ENCODE data around the gene TECPR2.
A peak's percentile ranks its signal among the peaks of the same experiment; 100 is the strongest.

The TECPR2 gene

DNA sequence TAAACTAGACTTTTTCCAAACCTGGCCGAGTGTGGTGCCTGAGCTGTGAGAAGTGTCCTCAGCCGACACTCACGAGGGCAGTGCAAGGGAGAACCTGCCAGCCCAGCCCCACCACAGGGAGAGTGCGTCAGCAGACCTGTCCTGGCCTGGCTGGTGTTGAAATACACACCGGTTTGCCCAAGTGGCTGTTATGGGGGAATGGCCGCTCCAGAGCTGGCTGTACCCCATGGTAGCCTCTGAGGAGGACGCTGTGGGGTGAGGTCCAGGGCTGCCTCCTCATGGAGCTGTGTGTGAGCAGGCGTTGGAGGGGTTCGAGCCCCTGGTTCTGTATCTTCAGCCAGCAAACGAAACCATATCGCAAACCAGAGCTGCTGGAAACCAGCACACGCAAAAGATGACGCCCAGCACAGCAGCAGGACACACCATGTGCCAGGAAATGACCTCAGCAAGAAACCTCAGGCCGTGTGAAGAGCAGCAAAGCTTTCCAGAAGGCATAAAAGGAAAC is 137.5 kb downstream of the TECPR2 start:
- DNase-seq (ENCODE audit: low read depth): peak; percentile 60
- TF ChIP-seq POLR2A (IDR thresholded peaks at IDR 0.05; ENCODE audit: extremely low read depth, insufficient read length) (no peak), MAX (IDR thresholded peaks at IDR 0.05; ENCODE audit: low read depth, low read length) (peak; percentile 62; the same call in 1 of the 2 replicates), MYC (IDR thresholded peaks at IDR 0.05; ENCODE audit: low read depth, low read length) (peak; percentile 75)
- TF ChIP-seq, protein P1, sequence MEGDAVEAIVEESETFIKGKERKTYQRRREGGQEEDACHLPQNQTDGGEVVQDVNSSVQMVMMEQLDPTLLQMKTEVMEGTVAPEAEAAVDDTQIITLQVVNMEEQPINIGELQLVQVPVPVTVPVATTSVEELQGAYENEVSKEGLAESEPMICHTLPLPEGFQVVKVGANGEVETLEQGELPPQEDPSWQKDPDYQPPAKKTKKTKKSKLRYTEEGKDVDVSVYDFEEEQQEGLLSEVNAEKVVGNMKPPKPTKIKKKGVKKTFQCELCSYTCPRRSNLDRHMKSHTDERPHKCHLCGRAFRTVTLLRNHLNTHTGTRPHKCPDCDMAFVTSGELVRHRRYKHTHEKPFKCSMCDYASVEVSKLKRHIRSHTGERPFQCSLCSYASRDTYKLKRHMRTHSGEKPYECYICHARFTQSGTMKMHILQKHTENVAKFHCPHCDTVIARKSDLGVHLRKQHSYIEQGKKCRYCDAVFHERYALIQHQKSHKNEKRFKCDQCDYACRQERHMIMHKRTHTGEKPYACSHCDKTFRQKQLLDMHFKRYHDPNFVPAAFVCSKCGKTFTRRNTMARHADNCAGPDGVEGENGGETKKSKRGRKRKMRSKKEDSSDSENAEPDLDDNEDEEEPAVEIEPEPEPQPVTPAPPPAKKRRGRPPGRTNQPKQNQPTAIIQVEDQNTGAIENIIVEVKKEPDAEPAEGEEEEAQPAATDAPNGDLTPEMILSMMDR (IDR thresholded peaks at IDR 0.05; ENCODE audit: low read depth, low read length): no peak
- H3K4me3 ChIP-seq (ENCODE audit: low read depth, low read length): no peak overlapping the region

- no peak overlapping the region for H3K4me3 ChIP-seq (ENCODE audit: low read depth, low read length)
- TF ChIP-seq POLR2A (IDR thresholded peaks at IDR 0.05; ENCODE audit: extremely low read depth, insufficient read length): no peak
- TF ChIP-seq MAX (IDR thresholded peaks at IDR 0.05; ENCODE audit: low read depth, low read length): no peak
- no peak for TF ChIP-seq MYC (IDR thresholded peaks at IDR 0.05; ENCODE audit: low read depth, low read length)
- TF ChIP-seq, protein P1 (IDR thresholded peaks at IDR 0.05; ENCODE audit: low read depth, low read length): no peak
- DNase-seq (ENCODE audit: low read depth): peak; percentile 38
Observed at GRCh38 chr14:102500713-102501112, 138.0 kb downstream of the TECPR2 start.

- peak; percentile 25 for DNase-seq (ENCODE audit: low read depth)
- TF ChIP-seq POLR2A (IDR thresholded peaks at IDR 0.05; ENCODE audit: extremely low read depth, insufficient read length): no peak
- TF ChIP-seq, protein P1 (IDR thresholded peaks at IDR 0.05; ENCODE audit: low read depth, low read length): no peak
- TF ChIP-seq MAX (IDR thresholded peaks at IDR 0.05; ENCODE audit: low read depth, low read length): no peak
- TF ChIP-seq MYC (IDR thresholded peaks at IDR 0.05; ENCODE audit: low read depth, low read length): no peak
- no peak overlapping the region for H3K4me3 ChIP-seq (ENCODE audit: low read depth, low read length)
Observed at GRCh38 chr14:102501751-102502315, 139.1 kb downstream of the TECPR2 start.

DNA sequence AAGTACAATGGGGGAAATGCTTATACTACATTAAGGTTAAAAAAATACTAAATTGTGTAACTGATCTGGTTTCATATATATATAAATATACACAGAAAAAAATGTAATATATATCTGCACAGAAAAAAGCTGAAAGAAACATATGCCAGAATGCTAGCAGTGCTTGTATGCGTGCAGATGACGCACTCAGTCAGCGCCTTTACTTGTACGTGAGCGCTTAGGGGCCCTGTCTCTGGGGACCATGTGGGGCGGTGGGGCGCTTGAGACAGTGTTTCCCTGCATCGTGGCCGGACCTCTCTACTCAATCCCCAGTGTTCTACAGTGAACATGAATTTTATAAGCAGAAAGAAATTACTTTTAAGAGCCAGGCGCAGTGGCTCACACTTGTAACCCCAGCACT is 139.8 kb downstream of the TECPR2 start:
- TF ChIP-seq POLR2A (IDR thresholded peaks at IDR 0.05; ENCODE audit: extremely low read depth, insufficient read length) (no peak), MAX (IDR thresholded peaks at IDR 0.05; ENCODE audit: low read depth, low read length) (no peak), MYC (IDR thresholded peaks at IDR 0.05; ENCODE audit: low read depth, low read length) (no peak)
- TF ChIP-seq, protein P1 (IDR thresholded peaks at IDR 0.05; ENCODE audit: low read depth, low read length): no peak
- H3K4me3 ChIP-seq (ENCODE audit: low read depth, low read length): no peak overlapping the region
- DNase-seq (ENCODE audit: low read depth): no peak

GRCh38 chr14:102503641-102504327 is 141.0 kb downstream of the TECPR2 start:
- no peak for DNase-seq (ENCODE audit: low read depth)
- no peak overlapping the region for H3K4me3 ChIP-seq (ENCODE audit: low read depth, low read length)
- TF ChIP-seq MYC (IDR thresholded peaks at IDR 0.05; ENCODE audit: low read depth, low read length): no peak
- TF ChIP-seq, protein P1 (IDR thresholded peaks at IDR 0.05; ENCODE audit: low read depth, low read length): no peak
- TF ChIP-seq MAX (IDR thresholded peaks at IDR 0.05; ENCODE audit: low read depth, low read length): no peak
- no peak for TF ChIP-seq POLR2A (IDR thresholded peaks at IDR 0.05; ENCODE audit: extremely low read depth, insufficient read length)
